ENCODE data around the gene GPATCH8. TPM values are rescaled to one million over a fixed set of nuclear protein-coding genes. Genes with fewer than 3 reads are reported as not detected.

The GPATCH8 gene
- total RNA-seq, 2 donors from 2014 or later: 30.3 to 33.9 TPM

- Histone ChIP-seq H3K27me3 (peaks cover 12% of the 10 kb centered on the region), H3K4me1 (no peaks in the 10 kb centered on the region), H3K4me3 (no peak overlapping the region), H3K9ac (ENCODE audit: low read depth in 2 of 2, low read length in 2 of 2) (no peak overlapping the region), H3K9me3 (no peaks in the 10 kb centered on the region), H3K36me3 (no peaks in the 10 kb centered on the region), H3K27ac (no peak overlapping the region)
- intact Hi-C loops (cut with DNase I): no loop called here
- TF ChIP-seq CTCF (IDR thresholded peaks at IDR 0.05): no peak
- no peak for DNase-seq
Observed at GRCh38 chr17:44382917-44383316, 120.3 kb downstream of the GPATCH8 start.

GRCh38 chr17:44381810-44382305 lies 121.3 kb downstream of the GPATCH8 start:
- H3K36me3 ChIP-seq: no peaks in the 10 kb centered on the region
- no peak for DNase-seq
- no peak overlapping the region for H3K4me3 ChIP-seq
- peaks cover 12% of the 10 kb centered on the region for H3K27me3 ChIP-seq
- H3K27ac ChIP-seq: no peak overlapping the region
- no peaks in the 10 kb centered on the region for H3K4me1 ChIP-seq
- intact Hi-C loops (cut with DNase I): no loop called here
- H3K9me3 ChIP-seq: no peaks in the 10 kb centered on the region
- H3K9ac ChIP-seq (ENCODE audit: low read depth in 2 of 2, low read length in 2 of 2): no peak overlapping the region
- no peak for TF ChIP-seq CTCF (IDR thresholded peaks at IDR 0.05)

GRCh38 chr17:44380767-44381166 lies 122.4 kb downstream of the GPATCH8 start:
- DNase-seq: no peak
- Histone ChIP-seq H3K4me1 (no peaks in the 10 kb centered on the region), H3K4me3 (no peak overlapping the region), H3K27me3 (peaks cover 12% of the 10 kb centered on the region), H3K36me3 (no peaks in the 10 kb centered on the region), H3K9me3 (no peaks in the 10 kb centered on the region), H3K9ac (ENCODE audit: low read depth in 2 of 2, low read length in 2 of 2) (no peak overlapping the region), H3K27ac (no peak overlapping the region)
- no peak for TF ChIP-seq CTCF (IDR thresholded peaks at IDR 0.05)
- intact Hi-C loops (cut with DNase I): no loop called here

GRCh38 chr17:44379887-44380286 lies 123.3 kb downstream of the GPATCH8 start:
- intact Hi-C loops (cut with DNase I): no loop called here
- no peak for TF ChIP-seq CTCF (IDR thresholded peaks at IDR 0.05)
- no peaks in the 10 kb centered on the region for H3K4me1 ChIP-seq
- DNase-seq: no peak
- no peak overlapping the region for H3K4me3 ChIP-seq
- no peak overlapping the region for H3K27ac ChIP-seq
- H3K9ac ChIP-seq (ENCODE audit: low read depth in 2 of 2, low read length in 2 of 2): no peak overlapping the region
- H3K9me3 ChIP-seq: no peaks in the 10 kb centered on the region
- H3K27me3 ChIP-seq: peaks cover 9% of the 10 kb centered on the region
- no peaks in the 10 kb centered on the region for H3K36me3 ChIP-seq

GRCh38 chr17:44378171-44378705 lies 125.0 kb downstream of the GPATCH8 start:
- no peak overlapping the region for H3K9ac ChIP-seq (ENCODE audit: low read depth in 2 of 2, low read length in 2 of 2)
- H3K4me1 ChIP-seq: no peaks in the 10 kb centered on the region
- no peak for TF ChIP-seq CTCF (IDR thresholded peaks at IDR 0.05)
- intact Hi-C loops (cut with DNase I): no loop called here
- no peaks in the 10 kb centered on the region for H3K9me3 ChIP-seq
- no peak for DNase-seq
- H3K27ac ChIP-seq: no peak overlapping the region
- no peak overlapping the region for H3K4me3 ChIP-seq
- no peaks in the 10 kb centered on the region for H3K27me3 ChIP-seq
- H3K36me3 ChIP-seq: no peaks in the 10 kb centered on the region
